22Rv1 (cell line): ENCODE results near the gene FKBP7.

Experiments
- CTCF ChIP-seq: fragments of 450-650 bp; IDR thresholded peaks from 2 replicates; pipeline ENCODE4 v1.5.1; 2017; ENCODE audit warnings: mild to moderate bottlenecking
- ZFX ChIP-seq: fragments of 450-650 bp; IDR thresholded peaks from 2 replicates; pipeline ENCODE4 v1.6.1; 2017; ENCODE audit warnings: antibody characterized with exemption, borderline replicate concordance

DNA sequence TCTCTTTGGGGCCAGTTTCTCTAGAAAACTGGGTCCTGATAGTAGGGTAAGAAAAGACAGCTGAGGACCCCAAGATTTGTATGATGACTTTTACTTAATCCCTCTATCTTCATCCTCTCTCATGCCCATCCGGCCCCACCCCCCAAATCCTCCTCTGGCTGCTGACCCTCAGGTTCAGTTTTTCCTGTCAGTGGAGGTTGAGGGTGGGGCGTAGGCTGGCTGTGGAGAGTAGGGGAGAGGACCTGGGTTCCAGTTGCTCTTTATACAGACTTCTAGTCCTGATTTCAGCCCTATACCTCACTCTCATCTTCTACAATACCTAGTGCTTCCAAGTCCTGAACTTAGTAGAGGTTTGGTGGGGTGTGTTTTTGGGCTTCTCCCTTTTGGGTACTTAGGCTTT is 30.2 kb upstream of the FKBP7 start:
- TF ChIP-seq CTCF (no peak), ZFX (no peak)
